ENCODE measurements around the gene CD302. TPM values are rescaled to one million over a fixed set of nuclear protein-coding genes. Genes with fewer than 3 reads are reported as not detected.

CD302 gene
- total RNA-seq (ENCODE audit: low replicate concordance) = 2.5 and 7.7 TPM in 2 replicates

DNA sequence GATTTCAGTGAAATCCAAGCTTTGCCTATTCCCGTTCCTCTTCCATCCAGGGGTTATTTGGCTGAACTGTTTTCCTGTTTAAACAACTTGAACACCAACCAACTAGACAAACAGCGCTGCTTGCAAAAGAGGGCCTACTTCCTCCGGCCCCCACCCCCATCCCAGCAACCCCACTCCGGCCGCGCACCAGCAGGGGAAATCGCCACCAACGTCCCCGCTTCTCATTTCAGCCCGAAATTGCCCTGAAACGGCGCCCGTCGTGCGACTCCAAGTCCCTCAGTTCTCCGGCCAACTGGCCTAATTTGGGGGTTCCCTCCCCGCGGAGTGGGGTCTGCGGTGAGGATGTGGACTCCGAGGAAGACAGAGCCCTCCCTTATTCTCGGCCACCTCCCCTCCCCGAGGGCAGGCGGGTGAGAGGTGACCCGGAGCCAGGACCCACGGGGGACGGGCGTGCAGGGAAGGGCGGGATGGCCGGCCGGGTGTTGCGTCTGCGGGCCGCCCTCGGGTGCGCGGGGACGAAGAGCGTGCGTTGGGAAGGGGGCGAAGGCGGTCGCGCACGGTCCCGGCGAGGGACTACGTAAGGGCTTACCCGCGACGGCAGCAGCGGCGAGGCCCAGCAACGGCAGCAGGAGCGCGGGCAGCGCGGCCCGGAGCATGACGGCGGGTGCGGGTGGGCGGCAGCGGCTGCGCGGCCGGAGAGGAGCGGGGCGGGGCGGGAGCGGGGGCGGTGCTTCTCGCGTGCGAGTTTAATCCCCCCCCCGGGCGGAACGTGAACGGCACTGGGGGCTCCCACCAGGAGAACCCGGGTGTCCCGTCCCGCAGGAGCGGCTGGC, at the start of gene CD302:
TSS of gene CD302 (minus strand) at position 666 of the 833 bp plus-strand sequence. CDS start at position 656, 10 bp downstream.

Other genes with a start within 250 kb of the CD302 start
- 34.3 and 44.1 TPM in 2 replicates for gene BAZ2B, start 181.7 kb downstream of the CD302 start, total RNA-seq (ENCODE audit: low replicate concordance)
- 33.9 and 66.4 TPM in 2 replicates for gene MARCHF7, start 85.7 kb downstream of the CD302 start, total RNA-seq (ENCODE audit: low replicate concordance)
- 2.3 and 4.3 TPM in 2 replicates for gene LY75, start 106.5 kb upstream of the CD302 start, total RNA-seq (ENCODE audit: low replicate concordance)

All from smooth muscle cell of the coronary artery (primary cell).